H9 (cell line): ENCODE data around the gene MAP3K7CL. TPM values are rescaled to one million over a fixed set of nuclear protein-coding genes. Genes with fewer than 3 reads are reported as not detected.

Source experiments
- DNase-seq: peaks from one replicate; pipeline ENCODE4 v3.0.0-alpha.2; 2017
- H2AFZ ChIP-seq: one replicate; pipeline ENCODE4 v1.6.1; 2013; ENCODE audit warnings: mild to moderate bottlenecking, low read length, control low read depth, moderate library complexity
- H2AK5ac ChIP-seq: 2 replicates; pipeline ENCODE4 v1.6.1; 2013; ENCODE audit warnings: low read length, control low read depth, mixed read lengths; ENCODE audit not compliant: insufficient read length
- H2BK120ac ChIP-seq: one replicate; pipeline ENCODE4 v1.6.1; 2013; ENCODE audit warnings: low read depth, mild to moderate bottlenecking, low read length, control low read depth, inconsistent platforms; ENCODE audit not compliant: poor library complexity, severe bottlenecking
- H2BK12ac ChIP-seq: 2 replicates; pipeline ENCODE4 v1.6.1; 2013; ENCODE audit warnings: low read length, control low read depth, mixed read lengths, low read depth; ENCODE audit not compliant: insufficient read length
- H2BK15ac ChIP-seq: 2 replicates; pipeline ENCODE4 v1.6.1; 2013; ENCODE audit warnings: low read depth, low read length, control low read depth
- H2BK20ac ChIP-seq: one replicate; pipeline ENCODE4 v1.6.1; 2013; ENCODE audit warnings: low read depth, mild to moderate bottlenecking, low read length, control low read depth, inconsistent platforms; ENCODE audit not compliant: poor library complexity, severe bottlenecking
- H2BK5ac ChIP-seq: 2 replicates; pipeline ENCODE4 v1.6.1; 2013; ENCODE audit warnings: low read length, control low read depth, mixed read lengths; ENCODE audit not compliant: insufficient read length
- H3K14ac ChIP-seq: 2 replicates; pipeline ENCODE4 v1.6.1; 2013; ENCODE audit warnings: low read length, control low read depth; ENCODE audit not compliant: insufficient read depth
- H3K18ac ChIP-seq: 2 replicates; pipeline ENCODE4 v1.6.1; 2013; ENCODE audit warnings: low read depth, mild to moderate bottlenecking, mixed read lengths, low read length, control low read depth; ENCODE audit not compliant: insufficient read length
- H3K23ac ChIP-seq: 2 replicates; pipeline ENCODE4 v1.6.1; 2013; ENCODE audit warnings: low read length, control low read depth, mixed read lengths, low read depth; ENCODE audit not compliant: insufficient read length
- H3K23me2 ChIP-seq: 2 replicates; pipeline ENCODE4 v1.6.1; 2013; ENCODE audit warnings: low read depth, mild to moderate bottlenecking, mixed read lengths, low read length, control low read depth; ENCODE audit not compliant: insufficient read length, poor library complexity, severe bottlenecking
- H3K27ac ChIP-seq: 2 replicates; pipeline ENCODE4 v1.5.1; 2013; ENCODE audit warnings: low read length, control low read depth, mixed read lengths, low read depth; ENCODE audit not compliant: insufficient read length
- H3K27me3 ChIP-seq: 2 replicates; pipeline ENCODE4 v1.6.1; 2013; ENCODE audit warnings: low read length, control low read depth, inconsistent platforms; ENCODE audit not compliant: insufficient read depth
- H3K4ac ChIP-seq: 2 replicates; pipeline ENCODE4 v1.6.1; 2013; ENCODE audit warnings: low read depth, mild to moderate bottlenecking, control low read depth, inconsistent platforms, low read length, moderate library complexity
- H3K4me1 ChIP-seq: 2 replicates; pipeline ENCODE4 v1.6.1; 2013; ENCODE audit warnings: low read length, control low read depth, inconsistent platforms; ENCODE audit not compliant: insufficient read depth
- H3K4me2 ChIP-seq: 2 replicates; pipeline ENCODE4 v1.6.1; 2013; ENCODE audit warnings: low read length, control low read depth, mixed read lengths; ENCODE audit not compliant: insufficient read length, insufficient read depth
- H3K56ac ChIP-seq: 2 replicates; pipeline ENCODE4 v1.6.1; 2013; ENCODE audit warnings: low read depth, mild to moderate bottlenecking, mixed read lengths, low read length, control low read depth; ENCODE audit not compliant: insufficient read length
- H3K79me1 ChIP-seq: 2 replicates; pipeline ENCODE4 v1.6.1; 2013; ENCODE audit warnings: low read depth, mild to moderate bottlenecking, moderate library complexity, low read length, control low read depth, inconsistent platforms; ENCODE audit not compliant: insufficient read depth, poor library complexity, severe bottlenecking
- H3K79me2 ChIP-seq: 2 replicates; pipeline ENCODE4 v1.6.1; 2013; ENCODE audit warnings: low read length, control low read depth, inconsistent platforms; ENCODE audit not compliant: insufficient read depth
- H3K9ac ChIP-seq: 2 replicates; pipeline ENCODE4 v1.6.1; 2013; ENCODE audit warnings: low read length, control low read depth, mixed read lengths; ENCODE audit not compliant: insufficient read length; ENCODE audit errors: extremely low read depth
- H3K9me3 ChIP-seq: one replicate; pipeline ENCODE4 v1.6.1; 2013; ENCODE audit warnings: low read depth, low read length, inconsistent platforms; ENCODE audit not compliant: control insufficient read depth
- H3T11ph ChIP-seq: one replicate; pipeline ENCODE4 v1.6.1; 2013; ENCODE audit warnings: mild to moderate bottlenecking, low read length, control low read depth, inconsistent platforms
- H4K20me1 ChIP-seq: one replicate; pipeline ENCODE4 v1.6.1; 2013; ENCODE audit not compliant: control insufficient read depth, insufficient read length, insufficient read depth
- H4K5ac ChIP-seq: 2 replicates; pipeline ENCODE4 v1.6.1; 2013; ENCODE audit warnings: low read depth, mild to moderate bottlenecking, mixed read lengths, low read length, control low read depth; ENCODE audit not compliant: insufficient read length
- H4K8ac ChIP-seq: replicated peaks from 2 replicates; pipeline ENCODE4 v1.6.1; 2013; ENCODE audit warnings: low read length, control low read depth, mixed read lengths, low read depth; ENCODE audit not compliant: insufficient read length
- H4K91ac ChIP-seq: 2 replicates; pipeline ENCODE4 v1.6.1; 2013; ENCODE audit warnings: low read depth, mild to moderate bottlenecking, moderate library complexity, mixed read lengths, low read length, control low read depth; ENCODE audit not compliant: insufficient read length
- H3K27ac Mint-ChIP-seq, 3 experiments: 2 replicates in 2 of 3; 3 replicates in 1 of 3; pipeline ENCODE4 v1.8.0; 2020 to 2021; ENCODE audit warnings: mixed read lengths in 3 of 3, mild to moderate bottlenecking in 1 of 3, moderate library complexity in 1 of 3
- H3K27me3 Mint-ChIP-seq: 2 replicates; pipeline ENCODE4 v1.8.0; 2021; ENCODE audit warnings: low read depth, mild to moderate bottlenecking, moderate library complexity, mixed read lengths
- H3K36me3 Mint-ChIP-seq, 3 experiments: 2 replicates in 2 of 3; 3 replicates in 1 of 3; pipeline ENCODE4 v1.8.0; 2020 to 2021; ENCODE audit warnings: low read depth in 3 of 3, mixed read lengths in 3 of 3; ENCODE audit not compliant: insufficient read depth in 1 of 3
- H3K4me1 Mint-ChIP-seq, 2 experiments: 2 replicates each; pipeline ENCODE4 v1.8.0; 2020; ENCODE audit warnings: mixed read lengths in 2 of 2
- H3K4me3 Mint-ChIP-seq, 2 experiments: 2 replicates in 1 of 2; 3 replicates in 1 of 2; pipeline ENCODE4 v1.8.0; 2020 to 2021; ENCODE audit warnings: mild to moderate bottlenecking in 2 of 2, mixed read lengths in 2 of 2, moderate library complexity in 1 of 2
- H3K9me3 Mint-ChIP-seq, 2 experiments: 2 replicates in 1 of 2; 3 replicates in 1 of 2; pipeline ENCODE4 v1.8.0; 2020; ENCODE audit warnings: mild to moderate bottlenecking in 2 of 2, mixed read lengths in 2 of 2, moderate library complexity in 1 of 2
- WGBS: extraction: QIAGEN DNeasy Blood & Tissue Kit; methylation state at CpG from one replicate; pipeline ENCODE4 v1.1.7; 2013; ENCODE audit warnings: missing lambda C conversion rate, low lambda C conversion rate, mixed read lengths; ENCODE audit not compliant: insufficient read length; ENCODE audit errors: extremely low coverage; 5-methylcytosine and 5-hydroxymethylcytosine counted together
- total RNA-seq: library from RNA; stranded (reverse); gene quantifications from 2 replicates; pipeline ENCODE4 v1.2.1, GENCODE V29; 2021
- TF ChIP-seq, protein P1 (sequence below): fragments of 200-600 bp; sonication (generic); conservative IDR thresholded peaks from 3 replicates; pipeline ENCODE4 v1.8.0; 2021; ENCODE audit warnings: antibody characterized with exemption, mild to moderate bottlenecking

Gene MAP3K7CL
- total RNA-seq, 1 experiment from 2014 or later, result not detected

- H3K27ac ChIP-seq, result no peak overlapping the region
- Mint-ChIP-seq H3K4me3 (no peak overlapping the region), H3K4me1 (no peaks in the 10 kb centered on the region; a peak in 1 of 4 replicates), H3K27ac (no peak overlapping the region), H3K27me3 (no peaks in the 10 kb centered on the region; the same call in 1 of the 2 replicates), H3K9me3 (no peaks in the 10 kb centered on the region), H3K36me3 (no peaks in the 10 kb centered on the region)
- H3K9ac ChIP-seq, result no peak overlapping the region
- H3K27me3 ChIP-seq, result no peaks in the 10 kb centered on the region
- no peak overlapping the region for H3K23ac ChIP-seq
- no peak overlapping the region for H2BK5ac ChIP-seq
- no peak overlapping the region for H3K4ac ChIP-seq
- no peak overlapping the region for H4K5ac ChIP-seq
- H3K4me2 ChIP-seq, result no peak overlapping the region
- no CpG with 5 or more reads among the region's 4 CpGs for WGBS
- H2AFZ ChIP-seq, result no peak overlapping the region
- H2BK120ac ChIP-seq, result no peak overlapping the region
- H3K9me3 ChIP-seq, result no peaks in the 10 kb centered on the region
- no peak overlapping the region for H2AK5ac ChIP-seq
- H3K18ac ChIP-seq, result no peak overlapping the region
- H3K23me2 ChIP-seq, result no peaks in the 10 kb centered on the region
- H3K79me1 ChIP-seq, result no peaks in the 10 kb centered on the region
- DNase-seq, result no peak
- H3T11ph ChIP-seq, result no peak overlapping the region
- TF ChIP-seq, protein P1, sequence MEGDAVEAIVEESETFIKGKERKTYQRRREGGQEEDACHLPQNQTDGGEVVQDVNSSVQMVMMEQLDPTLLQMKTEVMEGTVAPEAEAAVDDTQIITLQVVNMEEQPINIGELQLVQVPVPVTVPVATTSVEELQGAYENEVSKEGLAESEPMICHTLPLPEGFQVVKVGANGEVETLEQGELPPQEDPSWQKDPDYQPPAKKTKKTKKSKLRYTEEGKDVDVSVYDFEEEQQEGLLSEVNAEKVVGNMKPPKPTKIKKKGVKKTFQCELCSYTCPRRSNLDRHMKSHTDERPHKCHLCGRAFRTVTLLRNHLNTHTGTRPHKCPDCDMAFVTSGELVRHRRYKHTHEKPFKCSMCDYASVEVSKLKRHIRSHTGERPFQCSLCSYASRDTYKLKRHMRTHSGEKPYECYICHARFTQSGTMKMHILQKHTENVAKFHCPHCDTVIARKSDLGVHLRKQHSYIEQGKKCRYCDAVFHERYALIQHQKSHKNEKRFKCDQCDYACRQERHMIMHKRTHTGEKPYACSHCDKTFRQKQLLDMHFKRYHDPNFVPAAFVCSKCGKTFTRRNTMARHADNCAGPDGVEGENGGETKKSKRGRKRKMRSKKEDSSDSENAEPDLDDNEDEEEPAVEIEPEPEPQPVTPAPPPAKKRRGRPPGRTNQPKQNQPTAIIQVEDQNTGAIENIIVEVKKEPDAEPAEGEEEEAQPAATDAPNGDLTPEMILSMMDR, result no peak
- no peaks in the 10 kb centered on the region for H3K79me2 ChIP-seq
- H3K4me1 ChIP-seq, result no peaks in the 10 kb centered on the region
- H2BK15ac ChIP-seq, result no peak overlapping the region
- H4K20me1 ChIP-seq, result no peaks in the 10 kb centered on the region
- no peak overlapping the region for H3K14ac ChIP-seq
- no peak overlapping the region for H2BK12ac ChIP-seq
- H4K91ac ChIP-seq, result no peak overlapping the region
- no peak overlapping the region for H2BK20ac ChIP-seq
- H4K8ac ChIP-seq, result no peak overlapping the region
- no peak overlapping the region for H3K56ac ChIP-seq
These were observed 87.4 kb downstream of the MAP3K7CL start for GRCh38 chr21:29217818-29218291.
